ENCODE data around the gene HOXA6.

Gene HOXA6

DNA sequence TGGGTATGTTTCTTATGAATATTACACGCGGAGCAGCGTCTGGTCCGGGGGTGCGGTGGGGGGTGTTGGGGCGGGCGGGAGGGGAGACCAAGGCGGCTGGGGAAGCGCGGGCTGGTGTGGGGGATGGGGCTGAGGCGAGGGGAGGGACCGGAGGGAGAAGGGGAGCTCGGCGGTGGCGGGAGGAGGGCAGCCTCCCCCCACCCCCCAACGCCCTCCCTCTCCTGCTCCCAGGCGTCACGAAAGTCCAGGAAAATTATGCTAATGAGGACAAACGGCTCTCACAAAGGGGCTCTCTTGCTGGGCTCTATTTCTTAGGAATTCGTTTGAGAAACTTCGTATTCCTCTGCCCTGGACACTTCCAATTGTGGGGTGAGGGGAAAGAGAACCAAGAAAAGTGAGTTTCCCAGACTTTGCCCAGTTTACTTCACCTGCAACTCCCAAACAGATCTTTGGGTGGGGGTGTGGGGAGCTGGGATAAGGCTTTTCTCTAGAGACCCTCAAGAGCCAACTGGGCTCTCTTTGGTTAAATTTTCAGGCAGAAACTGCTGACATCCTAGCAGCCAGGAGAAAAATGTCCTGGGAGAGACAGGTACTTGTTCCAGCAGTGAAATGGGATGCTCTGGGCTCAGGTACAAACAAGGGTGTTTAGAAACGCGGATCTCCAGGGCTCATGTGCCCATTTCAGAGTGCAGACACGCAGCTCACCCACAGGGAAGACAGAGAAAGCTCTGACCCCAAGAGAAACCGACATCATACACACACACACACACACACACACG, 33.4 kb downstream of the HOXA6 start:
- no peak for DNase-seq (ENCODE audit: low read depth)
- H3K4me3 ChIP-seq (ENCODE audit: low read length): no peak overlapping the region
- TF ChIP-seq, protein P1, sequence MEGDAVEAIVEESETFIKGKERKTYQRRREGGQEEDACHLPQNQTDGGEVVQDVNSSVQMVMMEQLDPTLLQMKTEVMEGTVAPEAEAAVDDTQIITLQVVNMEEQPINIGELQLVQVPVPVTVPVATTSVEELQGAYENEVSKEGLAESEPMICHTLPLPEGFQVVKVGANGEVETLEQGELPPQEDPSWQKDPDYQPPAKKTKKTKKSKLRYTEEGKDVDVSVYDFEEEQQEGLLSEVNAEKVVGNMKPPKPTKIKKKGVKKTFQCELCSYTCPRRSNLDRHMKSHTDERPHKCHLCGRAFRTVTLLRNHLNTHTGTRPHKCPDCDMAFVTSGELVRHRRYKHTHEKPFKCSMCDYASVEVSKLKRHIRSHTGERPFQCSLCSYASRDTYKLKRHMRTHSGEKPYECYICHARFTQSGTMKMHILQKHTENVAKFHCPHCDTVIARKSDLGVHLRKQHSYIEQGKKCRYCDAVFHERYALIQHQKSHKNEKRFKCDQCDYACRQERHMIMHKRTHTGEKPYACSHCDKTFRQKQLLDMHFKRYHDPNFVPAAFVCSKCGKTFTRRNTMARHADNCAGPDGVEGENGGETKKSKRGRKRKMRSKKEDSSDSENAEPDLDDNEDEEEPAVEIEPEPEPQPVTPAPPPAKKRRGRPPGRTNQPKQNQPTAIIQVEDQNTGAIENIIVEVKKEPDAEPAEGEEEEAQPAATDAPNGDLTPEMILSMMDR (conservative IDR thresholded peaks at IDR 0.05; ENCODE audit: low read depth, low read length): no peak

DNA sequence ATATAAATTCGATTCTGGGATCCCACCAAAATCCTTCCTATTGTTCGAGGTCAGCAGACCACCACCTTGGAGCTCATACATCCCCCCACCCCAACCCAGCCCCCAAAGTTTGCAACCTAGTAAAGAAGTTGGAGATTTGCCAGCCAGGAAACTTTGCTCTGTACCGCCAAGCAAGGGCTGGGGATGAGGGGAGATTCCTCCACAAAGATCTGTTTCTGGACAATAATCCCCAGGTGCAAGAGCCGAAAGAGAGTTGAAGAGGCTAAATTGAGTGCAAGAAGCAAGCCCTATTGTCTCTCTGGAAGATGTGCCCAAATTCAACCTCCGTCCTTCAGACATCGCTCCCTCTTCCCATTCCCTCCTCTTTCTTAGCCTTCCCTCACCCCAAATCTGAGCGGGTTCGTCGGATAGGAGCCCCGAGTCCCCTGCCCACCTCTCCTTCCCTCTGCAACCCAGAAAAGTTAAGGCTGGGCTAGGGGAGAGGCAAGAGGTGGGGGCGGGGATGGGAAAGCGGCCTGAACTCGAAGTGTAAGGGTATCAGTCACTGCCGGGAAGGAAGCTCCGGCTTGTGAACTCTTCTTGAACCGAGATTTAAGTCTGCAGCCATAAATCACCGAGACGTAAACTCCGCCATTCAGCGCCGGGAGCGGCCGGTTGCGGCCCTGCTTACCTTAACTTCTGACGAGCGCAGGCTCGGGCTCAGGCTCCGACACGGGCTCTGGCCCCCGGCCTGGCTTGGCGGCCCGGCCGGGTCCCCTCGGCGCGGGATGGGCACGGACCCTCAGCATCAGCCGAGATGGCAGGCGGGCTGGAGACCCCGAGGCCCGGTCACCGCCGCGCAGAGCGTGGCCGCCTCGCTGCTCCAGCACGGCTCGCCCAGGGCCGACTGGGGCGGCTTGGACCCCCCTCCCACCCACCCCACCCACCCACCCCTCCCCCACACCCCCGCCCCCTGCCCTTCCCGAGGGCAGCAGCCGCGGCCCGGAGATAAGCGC, 34.3 kb downstream of the HOXA6 start:
- TF ChIP-seq, protein P1 (conservative IDR thresholded peaks at IDR 0.05; ENCODE audit: low read depth, low read length): no peak
- DNase-seq (ENCODE audit: low read depth): no peak
- no peak overlapping the region for H3K4me3 ChIP-seq (ENCODE audit: low read length)

DNA sequence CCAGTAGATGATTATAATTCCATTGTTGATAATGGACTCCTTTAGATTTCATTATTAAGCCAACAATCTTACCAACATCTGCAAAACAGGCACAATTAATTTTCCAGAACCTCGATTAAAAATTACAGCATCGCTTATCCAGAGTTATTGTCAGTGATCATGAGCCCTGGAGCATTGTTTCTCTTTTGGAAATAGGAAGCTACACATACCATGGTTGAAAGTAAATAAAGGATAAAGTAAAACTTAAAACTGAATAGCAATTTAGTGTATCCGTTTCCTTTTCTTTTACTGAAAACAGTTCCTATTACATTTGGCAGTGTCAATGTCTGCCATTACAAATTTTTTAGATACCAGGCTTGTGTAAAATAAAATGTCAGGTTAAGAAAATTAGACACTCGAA, 35.2 kb downstream of the HOXA6 start:
- no peak overlapping the region for H3K4me3 ChIP-seq (ENCODE audit: low read length)
- TF ChIP-seq, protein P1 (conservative IDR thresholded peaks at IDR 0.05; ENCODE audit: low read depth, low read length): no peak
- DNase-seq (ENCODE audit: low read depth): no peak

DNA sequence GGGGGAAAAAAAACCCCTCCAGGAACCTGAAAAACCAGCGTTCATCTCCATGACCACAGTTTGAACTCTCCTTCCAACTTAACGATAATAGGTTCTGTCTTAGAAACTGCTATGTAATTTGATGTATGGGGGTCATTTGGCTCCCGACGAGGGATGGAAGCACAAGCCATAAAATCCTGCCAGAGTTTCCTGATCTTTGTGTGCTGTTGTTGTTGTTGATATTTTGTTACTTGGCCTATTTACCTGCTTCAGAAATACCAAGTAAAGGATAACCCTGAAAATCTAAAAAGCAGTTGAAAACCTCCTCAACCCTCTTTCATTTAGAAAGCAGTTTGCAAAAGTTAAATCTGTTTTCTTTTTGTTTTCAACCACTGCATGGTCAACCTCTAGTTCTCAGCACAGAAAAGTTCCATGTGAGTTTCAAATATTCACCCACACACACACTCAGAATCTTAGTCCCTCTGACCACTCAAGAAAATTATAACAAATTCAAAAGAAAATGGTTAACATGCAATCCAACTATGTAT, 35.8 kb downstream of the HOXA6 start:
- TF ChIP-seq, protein P1 (conservative IDR thresholded peaks at IDR 0.05; ENCODE audit: low read depth, low read length): no peak
- H3K4me3 ChIP-seq (ENCODE audit: low read length): no peak overlapping the region
- DNase-seq (ENCODE audit: low read depth): no peak

DNA sequence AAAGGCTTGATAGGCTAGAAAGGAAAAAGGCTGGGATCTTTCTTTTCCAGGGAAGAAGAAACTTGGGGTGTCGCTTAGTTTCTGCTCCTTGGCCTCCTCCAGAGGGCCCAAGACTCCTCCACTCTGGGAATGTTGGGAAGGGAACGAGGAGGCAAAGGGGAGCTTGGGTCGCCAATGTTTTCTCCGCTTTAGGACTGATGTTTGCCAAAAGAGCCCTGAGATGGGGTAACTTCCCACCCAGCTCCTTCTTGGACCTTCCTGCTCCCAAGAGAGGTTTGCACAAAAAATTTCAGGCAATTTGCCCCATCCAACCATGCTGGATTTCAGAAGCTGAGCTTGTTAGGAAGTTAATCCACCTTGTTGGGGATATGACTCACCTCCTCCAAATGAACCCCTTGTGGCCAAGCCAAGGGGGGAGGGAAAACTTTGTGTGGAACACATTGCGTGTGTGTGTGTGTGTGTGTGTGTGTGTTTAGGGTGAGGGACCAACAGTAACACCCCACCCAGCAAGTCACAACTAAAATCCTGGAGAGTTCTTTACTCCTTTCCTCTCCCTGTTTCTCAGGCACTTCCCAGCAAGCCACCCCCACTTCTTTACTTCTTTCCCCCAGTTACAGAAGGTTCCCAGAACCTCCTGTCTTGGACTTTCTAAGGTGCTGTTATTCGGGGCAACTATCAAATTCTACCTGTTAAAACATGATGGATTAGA, 36.4 kb downstream of the HOXA6 start:
- DNase-seq (ENCODE audit: low read depth): no peak
- no peak overlapping the region for H3K4me3 ChIP-seq (ENCODE audit: low read length)
- TF ChIP-seq, protein P1 (conservative IDR thresholded peaks at IDR 0.05; ENCODE audit: low read depth, low read length): no peak

DNA sequence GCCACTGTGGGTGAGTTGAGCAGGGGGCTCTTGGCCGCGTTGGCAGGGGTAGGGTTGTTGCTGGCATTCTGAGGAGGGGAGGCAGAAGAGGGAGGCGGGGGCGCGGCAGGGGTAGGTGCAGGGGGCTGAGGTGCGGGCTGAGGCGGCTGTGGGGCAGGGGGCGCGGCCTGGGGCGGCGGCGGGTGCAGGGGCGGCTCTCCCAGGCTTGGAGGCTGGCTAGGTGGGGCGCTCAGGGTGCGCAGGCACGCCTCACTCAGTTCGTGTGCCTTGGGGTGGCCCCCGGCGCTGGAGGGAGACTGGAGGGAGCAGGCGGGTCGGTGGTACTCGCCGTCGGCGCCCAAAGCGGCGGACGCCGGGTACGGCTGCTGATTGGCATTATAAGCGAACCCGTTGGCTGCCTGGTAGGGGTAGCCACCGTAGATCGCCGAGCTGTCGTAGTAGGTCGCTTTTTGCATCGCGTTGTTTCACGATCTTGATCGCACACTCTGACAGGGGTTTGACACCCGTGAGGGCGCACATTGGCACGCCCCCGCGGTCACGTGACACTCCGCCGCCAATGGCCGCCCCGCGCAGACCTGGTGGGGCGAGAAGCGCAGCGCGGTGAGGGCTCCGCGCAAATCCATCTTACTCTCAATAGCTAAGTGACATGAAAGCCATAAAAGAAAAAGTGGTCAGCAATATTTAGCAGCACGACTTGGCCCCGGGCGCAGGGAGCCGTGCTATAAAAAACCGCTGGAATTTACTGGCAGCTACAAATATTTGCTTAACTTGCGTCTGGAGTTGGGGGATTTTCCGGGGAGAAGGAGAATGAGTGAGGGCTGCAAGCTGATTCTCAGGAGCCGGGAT, 37.2 kb downstream of the HOXA6 start:
- TF ChIP-seq, protein P1 (conservative IDR thresholded peaks at IDR 0.05; ENCODE audit: low read depth, low read length): no peak
- H3K4me3 ChIP-seq (ENCODE audit: low read length): no peak overlapping the region
- no peak for DNase-seq (ENCODE audit: low read depth)

Measured in retinal pigment epithelial cell (primary cell).